Breast epithelium (tissue), 4 donors: ENCODE measurements around the gene EPS8. TPM values are rescaled to one million over a fixed set of nuclear protein-coding genes. Genes with fewer than 3 reads are reported as not detected.

Source experiments
- DNase-seq, 2 donors: peaks; one replicate each; pipeline ENCODE4 v3.0.0-alpha.2; 2019; ENCODE audit warnings: low spot score in 2 of 2
- H3K27ac ChIP-seq, 2 donors: fragments of 200-600 bp; sonication (generic) in 1 of 2; one replicate each; pipeline ENCODE4 v1.5.1; 2016 to 2019; ENCODE audit warnings: mild to moderate bottlenecking in 1 of 2
- H3K27me3 ChIP-seq, 2 donors: fragments of 200-600 bp; sonication (generic) in 1 of 2; one replicate each; pipeline versions ENCODE4 v1.5.1 to v1.6.0; 2017 to 2019; ENCODE audit warnings: control low read depth in 1 of 2, mild to moderate bottlenecking in 1 of 2
- H3K36me3 ChIP-seq: fragments of 200-600 bp; one replicate; pipeline ENCODE4 v1.5.1; 2019
- H3K4me1 ChIP-seq, 2 donors: fragments of 200-600 bp; sonication (generic); one replicate each; pipeline ENCODE4 v1.5.1; 2016 to 2019; ENCODE audit warnings: control low read depth in 1 of 2
- H3K4me3 ChIP-seq, 3 donors: fragments of 200-600 bp; sonication (generic); 1 replicate in 2 of 3; 2 replicates in 1 of 3; pipeline ENCODE4 v1.5.1; 2016 to 2019; ENCODE audit warnings: mild to moderate bottlenecking in 3 of 3, moderate library complexity in 2 of 3
- H3K9me3 ChIP-seq, 2 donors: fragments of 200-600 bp; sonication (generic) in 1 of 2; one replicate each; pipeline ENCODE4 v1.5.1; 2016 to 2019; ENCODE audit warnings: control low read depth in 1 of 2
- CTCF ChIP-seq, 3 donors: fragments of 450-650 bp; IDR thresholded peaks; one replicate each; pipeline ENCODE4 v1.5.1; 2016 to 2017; ENCODE audit warnings: antibody characterized with exemption in 3 of 3, mild to moderate bottlenecking in 3 of 3, moderate library complexity in 3 of 3
- POLR2A ChIP-seq: fragments of 450-650 bp; IDR thresholded peaks from one replicate; pipeline ENCODE4 v1.6.1; 2016; ENCODE audit warnings: antibody characterized with exemption, mild to moderate bottlenecking, moderate library complexity
- POLR2AphosphoS5 ChIP-seq, 3 donors: sonication (generic); formaldehyde crosslinking; IDR thresholded peaks; one replicate each; pipeline ENCODE4 v1.6.1; 2017; ENCODE audit warnings: antibody characterized with exemption in 3 of 3
- intact Hi-C: fragments of 100-400 bp; cut with DNase I; formaldehyde crosslinking; loops from one replicate; pipeline ENCODE4 v1.15.1; 2023; ENCODE audit warnings: low total_unique reads
- total RNA-seq, 3 donors: library from RNA; depleted of rRNA; stranded (reverse); fragments of >200 nt; gene quantifications; one replicate each; pipeline ENCODE4 v1.1.0, GENCODE V29; 2016

The EPS8 gene
- total RNA-seq, 3 donors from 2014 or later, result 137 to 244 (median 168) TPM

- no peak overlapping the region for H3K27ac ChIP-seq
- DNase-seq, result no peak
- H3K4me3 ChIP-seq, result no peak overlapping the region
- no peaks in the 10 kb centered on the region for H3K9me3 ChIP-seq
- intact Hi-C loops, result loop anchor here (5.0 kb wide), 1 partner anchor 85 kb away; no protein-coding TSS in a partner anchor
- TF ChIP-seq POLR2AphosphoS5 (IDR thresholded peaks at IDR 0.05), result no peak
- no peak for TF ChIP-seq POLR2A
- no peak for TF ChIP-seq CTCF (IDR thresholded peaks at IDR 0.05)
- H3K4me1 ChIP-seq, result peaks cover 0 to 6% of the 10 kb centered on the region in 2 donors
- no peaks in the 10 kb centered on the region for H3K27me3 ChIP-seq
- H3K36me3 ChIP-seq, result no peaks in the 10 kb centered on the region
Observed at GRCh38 chr12:15782667-15783066, 6.5 kb downstream of the EPS8 start.

- intact Hi-C loops, result loop anchor here (5.0 kb wide), 1 partner anchor 87 kb away; no protein-coding TSS in a partner anchor
- H3K36me3 ChIP-seq, result no peaks in the 10 kb centered on the region
Observed at GRCh38 chr12:15779925-15780324, 9.3 kb downstream of the EPS8 start.

GRCh38 chr12:15778126-15778525 is 11.1 kb downstream of the EPS8 start:
- Histone ChIP-seq H3K27ac (no peak overlapping the region), H3K9me3 (no peaks in the 10 kb centered on the region), H3K27me3 (no peaks in the 10 kb centered on the region), H3K36me3 (no peaks in the 10 kb centered on the region), H3K4me3 (no peak overlapping the region), H3K4me1 (no peaks in the 10 kb centered on the region)
- TF ChIP-seq CTCF (IDR thresholded peaks at IDR 0.05), result no peak
- TF ChIP-seq POLR2A, result no peak
- no peak for TF ChIP-seq POLR2AphosphoS5 (IDR thresholded peaks at IDR 0.05)
- intact Hi-C loops, result no loop called here
- no peak for DNase-seq

More at GRCh38 chr12:15779925-15780324, 9.3 kb downstream of the EPS8 start:
- H3K27ac ChIP-seq, result peak overlapping the region; percentile 26 to 44
- no peak for DNase-seq
- no peaks in the 10 kb centered on the region for H3K9me3 ChIP-seq
- H3K27me3 ChIP-seq, result no peaks in the 10 kb centered on the region
- H3K4me3 ChIP-seq, result no peak overlapping the region
- no peak for TF ChIP-seq CTCF (IDR thresholded peaks at IDR 0.05)
- no peak for TF ChIP-seq POLR2AphosphoS5 (IDR thresholded peaks at IDR 0.05)
- TF ChIP-seq POLR2A, result no peak
- H3K4me1 ChIP-seq, result no peaks in the 10 kb centered on the region

GRCh38 chr12:15777355-15778012 is 11.7 kb downstream of the EPS8 start:
- no peaks in the 10 kb centered on the region for H3K4me1 ChIP-seq
- no peaks in the 10 kb centered on the region for H3K36me3 ChIP-seq
- no peak overlapping the region for H3K27ac ChIP-seq
- intact Hi-C loops, result no loop called here
- H3K4me3 ChIP-seq, result no peak overlapping the region
- TF ChIP-seq POLR2A (no peak), CTCF (IDR thresholded peaks at IDR 0.05) (no peak), POLR2AphosphoS5 (IDR thresholded peaks at IDR 0.05) (no peak)
- no peaks in the 10 kb centered on the region for H3K9me3 ChIP-seq
- H3K27me3 ChIP-seq, result no peaks in the 10 kb centered on the region
- DNase-seq, result no peak

GRCh38 chr12:15776532-15776931 is 12.7 kb downstream of the EPS8 start:
- H3K36me3 ChIP-seq, result no peaks in the 10 kb centered on the region
- intact Hi-C loops, result no loop called here
- TF ChIP-seq POLR2A, result no peak
- TF ChIP-seq POLR2AphosphoS5 (IDR thresholded peaks at IDR 0.05), result no peak
- TF ChIP-seq CTCF (IDR thresholded peaks at IDR 0.05), result no peak
- no peak overlapping the region for H3K27ac ChIP-seq
- no peak for DNase-seq
- H3K4me3 ChIP-seq, result no peak overlapping the region
- H3K27me3 ChIP-seq, result no peaks in the 10 kb centered on the region
- H3K9me3 ChIP-seq, result no peaks in the 10 kb centered on the region
- H3K4me1 ChIP-seq, result peaks cover 0 to 3% of the 10 kb centered on the region in 2 donors
